Lung (tissue), 12 donors: Measurements from ENCODE around the gene NEURL1B. TPM values are rescaled to one million over a fixed set of nuclear protein-coding genes. Genes with fewer than 3 reads are reported as not detected.
A peak's percentile ranks its signal among the peaks of the same experiment; 100 is the strongest.
"Not testable (repeated sequence)": the region's sequence is repeated elsewhere in the genome, so short reads cannot be mapped to it uniquely, and the experiment has no call there.

Experiments used
- ATAC-seq: fragments of 200-7000 bp; cut with Tn5 transposase; one replicate; pipeline ENCODE4 v1.9.1; 2020; ENCODE audit warnings: moderate number of reproducible peaks; ENCODE audit not compliant: insufficient read depth, low FRiP score
- DNase-seq, 3 donors: peaks; one replicate each; pipeline ENCODE4 v3.0.0-alpha.2; 2013 to 2017
- H3K27ac ChIP-seq, 2 donors: one replicate each; pipeline ENCODE4 v1.5.1; 2013; ENCODE audit warnings: mild to moderate bottlenecking in 2 of 2, moderate library complexity in 2 of 2, control low read depth in 1 of 2, inconsistent platforms in 1 of 2, low read depth in 1 of 2, low read length in 1 of 2
- H3K27me3 ChIP-seq, 3 donors: one replicate each; pipeline ENCODE4 v1.5.1; 2013; ENCODE audit warnings: low read length in 2 of 3; ENCODE audit not compliant: control insufficient read depth in 3 of 3, insufficient read depth in 3 of 3
- H3K36me3 ChIP-seq, 4 donors: one replicate each; pipeline ENCODE4 v1.5.1; 2013; ENCODE audit warnings: low read length in 4 of 4, mild to moderate bottlenecking in 1 of 4, moderate library complexity in 1 of 4; ENCODE audit not compliant: control insufficient read depth in 4 of 4, insufficient read depth in 4 of 4
- H3K4me1 ChIP-seq, 5 donors: one replicate each; pipeline ENCODE4 v1.5.1; 2013; ENCODE audit warnings: low read length in 5 of 5, mild to moderate bottlenecking in 2 of 5, moderate library complexity in 1 of 5; ENCODE audit not compliant: control insufficient read depth in 5 of 5, insufficient read depth in 5 of 5
- H3K4me3 ChIP-seq: one replicate; pipeline ENCODE4 v1.5.1; 2013; ENCODE audit warnings: mild to moderate bottlenecking, control low read depth, moderate library complexity
- H3K9ac ChIP-seq, 2 donors: one replicate each; pipeline ENCODE4 v1.5.1; 2013; ENCODE audit warnings: low read length in 2 of 2, control low read depth in 1 of 2; ENCODE audit not compliant: insufficient read depth in 1 of 2
- H3K9me3 ChIP-seq, 4 donors: one replicate each; pipeline ENCODE4 v1.5.1; 2013; ENCODE audit warnings: low read length in 3 of 4, mild to moderate bottlenecking in 1 of 4, moderate library complexity in 1 of 4; ENCODE audit not compliant: control insufficient read depth in 4 of 4, insufficient read depth in 3 of 4
- CTCF ChIP-seq: IDR thresholded peaks from 2 replicates; pipeline ENCODE4 v1.5.1; 2012; ENCODE audit warnings: mild to moderate bottlenecking; ENCODE audit errors: control extremely low read depth, extremely low read depth
- WGBS, 2 donors: extraction: QIAGEN DNeasy Blood & Tissue Kit; methylation state at CpG; one replicate each; pipeline ENCODE4 v1.1.7; 2013; 5-methylcytosine and 5-hydroxymethylcytosine counted together
- polyA plus RNA-seq, 2 donors: library from polyadenylated mRNA; stranded (reverse); fragments of 200-250 nt; gene quantifications; one replicate each; pipeline ENCODE4 v1.2.1, GENCODE V29; 2013
- total RNA-seq, 2 donors: library from RNA; depleted of rRNA in 1 of 2; stranded (reverse); fragments of >200 nt in 1 of 2; gene quantifications; one replicate each; pipeline ENCODE4 v1.2.1, GENCODE V29; 2014 to 2021
- donor health status: control.
- donor health status: control.
- donor health status: Bipolar disorder and iron deficiency.
- donor health status: healthy.
- donor health status: DM: yes; HTN: yes; CAD: no.

The NEURL1B gene
- total and polyA plus RNA-seq, 4 donors, result 5.1 to 26.4 (median 11.8) TPM

- ATAC-seq, result no peak
- Histone ChIP-seq H3K4me1 (peaks cover 0 to 12% (median 0%) of the 10 kb centered on the region in 5 donors), H3K27ac (no peak overlapping the region), H3K9me3 (no peaks in the 10 kb centered on the region), H3K27me3 (peaks cover 0 to 5% (median 0%) of the 10 kb centered on the region in 3 donors), H3K36me3 (no peaks in the 10 kb centered on the region), H3K9ac (no peak overlapping the region), H3K4me3 (no peak overlapping the region)
- WGBS, 2 donors, result 56 to 57% methylated on average over 18 of the region's 18 CpGs
- TF ChIP-seq CTCF, result no peak
- peak; percentile 77 to 81 (median 77) for DNase-seq
These were observed 66.5 kb downstream of the NEURL1B start for GRCh38 chr5:172707285-172708182.

GRCh38 chr5:172708183-172708505 lies 67.1 kb downstream of the NEURL1B start:
- Histone ChIP-seq H3K9me3 (no peaks in the 10 kb centered on the region), H3K4me3 (no peak overlapping the region), H3K4me1 (peaks cover 0 to 14% (median 0%) of the 10 kb centered on the region in 5 donors), H3K36me3 (no peaks in the 10 kb centered on the region), H3K27me3 (peaks cover 0 to 5% (median 0%) of the 10 kb centered on the region in 3 donors), H3K27ac (no peak overlapping the region), H3K9ac (no peak overlapping the region)
- DNase-seq (no peak), ATAC-seq (no peak)
- TF ChIP-seq CTCF, result no peak
- 87 to 89% methylated on average over 8 of the region's 8 CpGs for WGBS, 2 donors

- Histone ChIP-seq H3K27ac (no peak overlapping the region), H3K36me3 (no peaks in the 10 kb centered on the region), H3K9ac (peak overlapping the region in 1 of 2 donors; percentile 17), H3K27me3 (peaks cover 0 to 5% (median 0%) of the 10 kb centered on the region in 3 donors), H3K9me3 (no peaks in the 10 kb centered on the region), H3K4me1 (peaks cover 0 to 29% (median 3%) of the 10 kb centered on the region in 5 donors), H3K4me3 (no peak overlapping the region)
- DNase-seq (peak in 2 of 3 donors; percentile 88 to 89), ATAC-seq (no peak)
- TF ChIP-seq CTCF, result no peak
- WGBS, 2 donors, result 43 to 65% methylated on average over 4 of the region's 4 CpGs
These were observed 69.6 kb downstream of the NEURL1B start for GRCh38 chr5:172710676-172711075.

GRCh38 chr5:172711321-172711861 lies 70.3 kb downstream of the NEURL1B start:
- not testable (repeated sequence) for H3K4me3 ChIP-seq, ATAC-seq, H3K27me3 ChIP-seq, DNase-seq, H3K9ac ChIP-seq, H3K36me3 ChIP-seq, H3K27ac ChIP-seq, H3K9me3 ChIP-seq
- 80 to 84% methylated on average over 12 of the region's 12 CpGs for WGBS, 2 donors
- H3K4me1 ChIP-seq, result peaks cover 0 to 29% (median 3%) of the 10 kb centered on the region in 5 donors
